GM08714 (cell line): Measurements from ENCODE around the gene CD9.

ENCODE experiments used
- H3K4me3 ChIP-seq: fragments of 200-500 bp; sonication (Bioruptor generic); 2 replicates; pipeline ENCODE4 v1.5.1; 2014; ENCODE audit warnings: mild to moderate bottlenecking, low read length, inconsistent platforms
- ZNF274 ChIP-seq: IDR thresholded peaks from 2 replicates; pipeline ENCODE4 v1.6.1; 2012; ENCODE audit warnings: mild to moderate bottlenecking, low read depth, low read length

CD9 gene

DNA sequence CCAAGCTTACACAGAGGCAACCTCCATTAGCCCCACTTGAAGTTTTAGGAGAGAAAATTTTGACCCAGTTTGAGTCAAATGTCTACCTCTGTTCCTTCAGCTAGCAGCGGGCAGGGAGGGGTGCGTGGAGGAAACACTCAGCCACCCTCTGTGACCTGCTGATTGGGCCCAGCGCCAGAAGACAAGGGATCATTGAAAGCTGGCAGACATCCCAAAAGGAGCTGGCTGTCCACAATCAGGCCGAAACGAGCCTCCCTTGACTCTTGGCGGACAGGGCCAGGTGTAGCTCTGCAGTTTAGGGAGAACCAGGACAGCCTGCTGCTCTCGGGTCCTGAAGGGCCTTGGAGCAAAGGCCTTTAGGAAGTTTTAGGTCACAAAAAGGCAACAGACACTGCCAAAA lies 41.3 kb downstream of the CD9 start:
- no peak for TF ChIP-seq ZNF274
- no peak overlapping the region for H3K4me3 ChIP-seq

GRCh38 chr12:6249580-6249979 lies 49.4 kb downstream of the CD9 start:
- no peak overlapping the region for H3K4me3 ChIP-seq

GRCh38 chr12:6250343-6250742 lies 50.1 kb downstream of the CD9 start:
- TF ChIP-seq ZNF274 = no peak
- H3K4me3 ChIP-seq = no peak overlapping the region

More at GRCh38 chr12:6249580-6249979, 49.4 kb downstream of the CD9 start:
- TF ChIP-seq ZNF274 = no peak

- TF ChIP-seq ZNF274 = no peak
- no peak overlapping the region for H3K4me3 ChIP-seq
These were observed 53.1 kb downstream of the CD9 start for GRCh38 chr12:6253278-6253677.

DNA sequence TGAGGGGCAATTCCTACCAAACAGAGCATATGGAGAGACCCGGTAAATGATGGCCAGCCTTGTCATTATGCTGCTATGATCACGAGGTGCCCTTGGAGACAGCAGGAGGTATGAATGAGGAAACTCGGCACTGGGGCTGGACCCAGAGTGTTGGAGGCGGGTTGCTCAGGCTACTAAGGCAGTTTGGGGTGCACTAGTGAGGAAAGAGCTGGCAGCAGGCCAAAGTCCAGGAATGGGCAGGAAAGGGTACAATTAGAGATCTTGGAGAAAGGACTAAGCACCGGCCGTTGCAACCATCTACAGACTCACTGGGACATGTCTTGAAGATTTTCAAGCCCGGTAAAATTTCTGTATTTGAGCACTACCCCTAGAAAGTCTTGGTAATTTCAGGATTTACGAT lies 54.3 kb downstream of the CD9 start:
- TF ChIP-seq ZNF274 = no peak

GRCh38 chr12:6257007-6257406 lies 56.8 kb downstream of the CD9 start:
- no peak for TF ChIP-seq ZNF274
- no peak overlapping the region for H3K4me3 ChIP-seq

More for the DNA sequence above, 54.3 kb downstream of the CD9 start:
- H3K4me3 ChIP-seq = no peak overlapping the region

DNA sequence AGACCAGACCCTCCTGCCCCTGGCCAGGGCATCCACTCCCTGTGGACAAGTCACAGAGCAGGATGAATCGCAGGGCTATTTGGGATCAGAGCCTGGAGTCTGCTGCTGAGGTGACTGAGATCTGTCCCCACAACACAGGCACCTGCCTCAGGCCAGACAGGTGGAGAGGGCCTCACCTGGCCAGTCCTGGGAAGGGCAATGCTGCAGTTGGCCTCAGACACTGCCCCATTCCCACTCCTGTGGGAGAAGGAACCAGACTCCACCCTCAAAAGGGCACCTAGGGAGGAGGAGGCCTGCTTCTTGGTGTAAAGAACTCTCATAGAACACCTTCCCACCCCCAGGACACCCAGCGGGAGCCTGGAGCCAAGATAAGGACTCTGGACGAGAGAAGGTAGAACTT lies 62.0 kb downstream of the CD9 start:
- no peak for TF ChIP-seq ZNF274
- no peak overlapping the region for H3K4me3 ChIP-seq

DNA sequence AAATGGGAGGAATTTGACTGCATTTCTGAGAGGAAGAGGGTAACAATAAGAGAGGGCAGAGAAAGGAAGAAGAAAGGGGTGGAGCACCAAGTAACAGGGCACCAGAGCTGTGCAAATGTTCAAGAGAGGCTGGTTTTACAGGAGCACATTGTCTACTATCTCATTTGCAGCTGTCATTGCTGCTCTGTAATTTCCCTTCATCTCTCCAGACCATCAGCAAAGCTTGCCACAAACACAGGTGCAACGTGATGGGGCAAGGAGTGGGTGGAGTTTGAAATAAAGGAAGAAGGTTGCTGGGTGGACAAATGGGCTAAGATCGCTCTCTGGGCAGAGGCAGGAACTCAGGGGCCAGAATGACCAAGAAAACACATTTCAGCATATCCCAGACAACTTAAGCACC lies 62.4 kb downstream of the CD9 start:
- H3K4me3 ChIP-seq = no peak overlapping the region
- TF ChIP-seq ZNF274 = no peak

DNA sequence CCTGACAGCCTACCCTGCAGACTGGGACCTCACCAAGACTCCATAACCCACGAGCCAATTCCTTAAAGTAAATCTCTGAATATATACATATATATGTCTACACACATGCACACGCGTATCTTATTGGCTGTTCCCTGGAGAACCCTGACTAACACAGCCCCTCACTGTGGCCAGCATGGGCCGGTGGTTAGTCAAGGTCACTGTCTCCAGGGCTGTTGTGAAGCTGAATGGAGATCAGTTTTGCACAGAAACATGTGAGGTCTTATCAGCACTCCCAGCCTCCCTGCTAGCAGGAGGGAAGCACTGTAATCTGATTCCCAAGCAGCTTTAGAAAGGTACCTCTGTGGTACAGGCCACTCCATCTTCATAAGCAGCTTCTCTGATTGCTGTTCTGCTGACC lies 63.7 kb downstream of the CD9 start:
- no peak for TF ChIP-seq ZNF274
- no peak overlapping the region for H3K4me3 ChIP-seq

DNA sequence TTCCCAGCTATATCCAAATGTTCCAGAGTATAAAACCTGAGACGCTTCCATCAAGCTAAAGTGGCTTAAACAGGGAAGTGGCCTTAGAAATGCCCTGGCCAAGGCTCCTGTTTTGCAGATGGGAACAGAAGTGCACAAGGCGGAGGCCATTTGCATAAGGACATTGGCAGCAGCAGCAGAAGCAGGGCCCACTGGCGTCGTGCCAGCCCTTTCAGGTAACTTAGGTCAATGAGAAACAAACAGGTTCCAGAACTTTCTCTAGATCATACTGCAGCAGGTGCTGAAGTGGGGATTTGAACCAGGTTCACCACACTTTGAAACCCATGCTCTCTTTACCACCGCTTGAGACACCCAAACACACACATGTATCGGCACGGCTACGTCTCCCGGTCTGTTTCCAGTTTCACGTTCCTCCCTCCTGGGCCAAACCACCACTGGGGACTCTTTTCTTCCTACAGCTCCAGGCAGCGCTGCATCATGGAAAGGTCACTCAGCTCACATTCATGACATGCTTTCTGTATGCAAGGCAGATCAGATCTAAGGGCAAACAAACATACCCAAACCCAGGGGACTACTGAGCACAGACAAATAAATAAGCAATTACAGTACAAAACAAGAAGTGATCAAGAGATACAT lies 64.3 kb downstream of the CD9 start:
- TF ChIP-seq ZNF274 = no peak
- H3K4me3 ChIP-seq = no peak overlapping the region

- TF ChIP-seq ZNF274 = no peak
- H3K4me3 ChIP-seq = no peak overlapping the region
These were observed 64.8 kb downstream of the CD9 start for GRCh38 chr12:6265038-6265405.

GRCh38 chr12:6266541-6266966 lies 66.4 kb downstream of the CD9 start:
- TF ChIP-seq ZNF274 = no peak
- H3K4me3 ChIP-seq = no peak overlapping the region

- no peak for TF ChIP-seq ZNF274
These were observed 66.9 kb downstream of the CD9 start for GRCh38 chr12:6266971-6267721.

GRCh38 chr12:6268484-6269157 lies 68.4 kb downstream of the CD9 start:
- TF ChIP-seq ZNF274 = no peak
- H3K4me3 ChIP-seq = no peak overlapping the region

More at GRCh38 chr12:6266971-6267721, 66.9 kb downstream of the CD9 start:
- H3K4me3 ChIP-seq = no peak overlapping the region

- TF ChIP-seq ZNF274 = no peak
- H3K4me3 ChIP-seq = no peak overlapping the region
These were observed 69.8 kb downstream of the CD9 start for GRCh38 chr12:6269986-6270385.
